Measurements from ENCODE around the gene TAS2R41. TPM values are rescaled to one million over a fixed set of nuclear protein-coding genes. Genes with fewer than 3 reads are reported as not detected.

TAS2R41 gene
- total RNA-seq, 2 donors from 2014 or later = 0.59 TPM; not detected in 1

DNA sequence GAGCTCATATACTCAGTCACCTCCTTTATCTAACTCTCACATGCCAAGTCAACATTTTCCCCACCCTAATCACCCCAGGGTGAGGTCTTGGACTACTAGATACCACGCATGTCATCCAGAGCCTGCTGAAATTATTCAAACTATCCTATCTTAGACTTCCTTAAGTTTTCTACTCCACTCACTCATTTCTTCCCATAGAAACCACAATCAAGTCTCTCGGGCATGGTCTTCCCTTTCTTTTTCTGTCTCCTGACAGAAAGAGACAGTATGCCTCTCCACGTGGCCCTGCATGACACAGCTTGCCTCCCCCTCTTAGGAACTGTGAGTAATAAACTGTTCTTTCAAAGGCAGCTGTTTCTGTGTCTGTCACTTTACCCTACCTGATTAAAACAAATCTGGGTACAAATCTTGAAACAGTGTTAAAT lies 29.4 kb downstream of the TAS2R41 start:
- Mint-ChIP-seq H3K27ac (no peak overlapping the region), H3K4me3 (no peak overlapping the region), H3K4me1 (peaks cover 15% of the 10 kb centered on the region), H3K27me3 (ENCODE audit: insufficient read depth) (peaks cover 82% of the 10 kb centered on the region), H3K36me3 (ENCODE audit: low read depth) (no peaks in the 10 kb centered on the region), H3K9me3 (no peaks in the 10 kb centered on the region)
- 81 to 82% methylated on average over 2 to 3 of the region's 3 CpGs for WGBS, 2 experiments (ENCODE audit: insufficient coverage in 1 of 2, insufficient read length in 1 of 2)
- Histone ChIP-seq H3K27me3 (ENCODE audit: control insufficient read depth, insufficient read depth, low read length, poor library complexity, severe bottlenecking) (peaks cover 93% of the 10 kb centered on the region), H3K36me3 (ENCODE audit: control insufficient read depth, insufficient read depth, low read length) (no peaks in the 10 kb centered on the region), H3K27ac (ENCODE audit: low read depth, low read length) (no peak overlapping the region), H3K4me3 (ENCODE audit: low read length) (no peak overlapping the region), H3K9me3 (ENCODE audit: control insufficient read depth, low read length) (no peaks in the 10 kb centered on the region), H3K4me1 (ENCODE audit: control insufficient read depth, insufficient read depth, low read length) (peaks cover 4% of the 10 kb centered on the region), H3K9ac (ENCODE audit: extremely low read depth, low read length, poor library complexity, severe bottlenecking) (no peak overlapping the region)
- no peak for DNase-seq
- TF ChIP-seq CTCF (conservative IDR thresholded peaks at IDR 0.05) = no peak

DNA sequence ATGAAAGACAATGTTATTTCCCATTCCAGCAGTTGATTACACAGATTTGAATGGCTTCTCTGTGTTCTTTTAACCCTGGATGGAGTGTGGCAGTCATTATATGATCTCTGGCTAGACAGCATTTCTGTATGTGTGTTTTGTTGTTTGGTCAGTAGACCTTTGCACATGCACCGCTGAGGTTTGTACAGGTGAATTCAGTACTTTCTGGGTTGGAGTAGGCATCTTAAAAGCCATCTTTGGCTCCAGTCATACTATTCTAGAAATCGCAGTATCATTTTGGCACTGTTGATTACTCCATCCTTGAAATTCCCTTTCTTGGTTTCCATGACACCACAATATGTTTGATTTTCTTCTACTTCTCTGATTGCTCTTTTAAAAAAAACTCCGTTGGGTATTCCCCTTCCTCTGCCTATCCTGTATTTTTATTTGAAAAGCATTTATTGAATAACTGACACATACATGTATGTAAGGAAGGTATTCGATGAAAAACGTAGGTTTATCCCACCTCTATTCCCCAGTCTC lies 29.9 kb downstream of the TAS2R41 start:
- no peak for DNase-seq
- H3K27ac ChIP-seq (ENCODE audit: low read depth, low read length) = no peak overlapping the region
- Mint-ChIP-seq H3K9me3 (no peaks in the 10 kb centered on the region), H3K4me3 (no peak overlapping the region), H3K27ac (no peak overlapping the region), H3K36me3 (ENCODE audit: low read depth) (no peaks in the 10 kb centered on the region), H3K4me1 (peaks cover 15% of the 10 kb centered on the region), H3K27me3 (ENCODE audit: insufficient read depth) (peaks cover 83% of the 10 kb centered on the region)
- no peak overlapping the region for H3K4me3 ChIP-seq (ENCODE audit: low read length)
- peaks cover 93% of the 10 kb centered on the region for H3K27me3 ChIP-seq (ENCODE audit: control insufficient read depth, insufficient read depth, low read length, poor library complexity, severe bottlenecking)
- no peak overlapping the region for H3K9ac ChIP-seq (ENCODE audit: extremely low read depth, low read length, poor library complexity, severe bottlenecking)
- H3K9me3 ChIP-seq (ENCODE audit: control insufficient read depth, low read length) = no peaks in the 10 kb centered on the region
- H3K4me1 ChIP-seq (ENCODE audit: control insufficient read depth, insufficient read depth, low read length) = peaks cover 4% of the 10 kb centered on the region
- H3K36me3 ChIP-seq (ENCODE audit: control insufficient read depth, insufficient read depth, low read length) = no peaks in the 10 kb centered on the region
- WGBS, 2 experiments (ENCODE audit: insufficient coverage in 1 of 2, insufficient read length in 1 of 2) = 98 to 100% methylated on average over 2 to 5 of the region's 5 CpGs
- TF ChIP-seq CTCF (conservative IDR thresholded peaks at IDR 0.05) = no peak

DNA sequence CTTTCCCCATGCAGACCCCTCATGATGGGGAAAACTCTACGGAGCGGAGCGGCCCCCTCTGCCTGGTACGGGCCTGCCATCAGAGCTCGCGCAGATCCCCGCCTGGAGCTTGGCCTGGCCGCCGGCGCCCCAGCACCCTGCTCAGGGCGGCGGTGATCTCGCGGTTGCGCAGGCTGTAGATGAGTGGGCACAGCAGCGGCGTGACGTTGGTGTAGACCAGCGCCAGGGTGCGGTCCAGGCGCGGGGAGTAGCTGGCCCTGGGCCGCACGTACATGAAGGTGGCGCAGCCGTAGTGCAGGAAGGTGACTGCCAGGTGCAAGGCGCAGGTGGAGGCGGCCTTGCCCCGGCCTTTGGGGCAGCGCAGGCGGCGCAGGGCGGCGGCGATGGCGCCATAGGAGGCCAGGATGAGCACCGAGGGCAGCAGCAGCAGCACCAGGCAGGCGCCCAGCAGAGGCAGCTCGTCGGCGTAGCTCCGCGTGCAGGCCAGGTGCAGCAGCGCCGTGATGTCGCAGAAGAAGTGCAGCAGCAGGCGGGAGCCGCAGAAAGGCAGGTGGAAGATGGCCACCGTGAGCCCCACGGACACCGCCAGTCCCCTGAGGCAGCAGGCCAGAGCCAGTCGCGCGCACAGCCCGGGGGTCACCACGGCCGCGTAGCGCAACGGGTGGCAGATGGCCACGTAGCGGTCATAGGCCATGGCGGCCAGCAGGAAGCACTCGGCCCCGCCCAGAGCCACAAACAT lies 33.4 kb downstream of the TAS2R41 start:
- no peak overlapping the region for H3K4me3 Mint-ChIP-seq
- no peaks in the 10 kb centered on the region for H3K36me3 ChIP-seq (ENCODE audit: control insufficient read depth, insufficient read depth, low read length)
- no peaks in the 10 kb centered on the region for H3K4me1 ChIP-seq (ENCODE audit: control insufficient read depth, insufficient read depth, low read length)
- DNase-seq = no peak
- H3K36me3 Mint-ChIP-seq (ENCODE audit: low read depth) = no peaks in the 10 kb centered on the region
- 96 to 99% methylated on average over 38 to 65 of the region's 65 CpGs for WGBS, 2 experiments (ENCODE audit: insufficient coverage in 1 of 2, insufficient read length in 1 of 2)
- no peak overlapping the region for H3K4me3 ChIP-seq (ENCODE audit: low read length)
- no peak overlapping the region for H3K27ac Mint-ChIP-seq
- H3K4me1 Mint-ChIP-seq = peaks cover 10% of the 10 kb centered on the region
- H3K9ac ChIP-seq (ENCODE audit: extremely low read depth, low read length, poor library complexity, severe bottlenecking) = no peak overlapping the region
- no peak overlapping the region for H3K27ac ChIP-seq (ENCODE audit: low read depth, low read length)
- peaks cover 91% of the 10 kb centered on the region for H3K27me3 Mint-ChIP-seq (ENCODE audit: insufficient read depth)
- H3K9me3 Mint-ChIP-seq = no peaks in the 10 kb centered on the region
- H3K9me3 ChIP-seq (ENCODE audit: control insufficient read depth, low read length) = no peaks in the 10 kb centered on the region
- peaks cover 100% of the 10 kb centered on the region for H3K27me3 ChIP-seq (ENCODE audit: control insufficient read depth, insufficient read depth, low read length, poor library complexity, severe bottlenecking)
- TF ChIP-seq CTCF (conservative IDR thresholded peaks at IDR 0.05) = no peak

Measured in endodermal cell (in vitro differentiated cells).